Activated T-cell treated with anti-CD3 and anti-CD28 coated beads for 4 hours (primary cell): ENCODE data around the gene SAP25.
"Not testable (repeated sequence)": the region's sequence is repeated elsewhere in the genome, so short reads cannot be mapped to it uniquely, and the experiment has no call there.

ENCODE experiments used
- DNase-seq: peaks from one replicate; pipeline ENCODE4 v3.0.0-alpha.2; 2020

Gene SAP25

GRCh38 chr7:100575206-100575631 is 1.5 kb upstream of the SAP25 start:
- DNase-seq = no peak

- no peak for DNase-seq
Measured at GRCh38 chr7:100574362-100575205, 884 bp upstream of the SAP25 start.

GRCh38 chr7:100572949-100573675 is 588 bp downstream of the SAP25 start:
- no peak for DNase-seq

- no peak for DNase-seq
Measured at GRCh38 chr7:100572281-100572948, 1.3 kb downstream of the SAP25 start.

- DNase-seq = no peak
Measured at GRCh38 chr7:100571829-100572116, 1.9 kb downstream of the SAP25 start.

- no peak for DNase-seq
Measured at GRCh38 chr7:100570954-100571828, 2.5 kb downstream of the SAP25 start.

GRCh38 chr7:100568896-100569844 is 4.5 kb downstream of the SAP25 start:
- DNase-seq = no peak

- no peak for DNase-seq
Measured at GRCh38 chr7:100568176-100568895, 5.4 kb downstream of the SAP25 start.

GRCh38 chr7:100567751-100568175 is 5.9 kb downstream of the SAP25 start:
- no peak for DNase-seq

GRCh38 chr7:100567031-100567730 is 6.5 kb downstream of the SAP25 start:
- no peak for DNase-seq

GRCh38 chr7:100566018-100566531 is 7.6 kb downstream of the SAP25 start:
- no peak for DNase-seq

- no peak for DNase-seq
Measured at GRCh38 chr7:100565133-100565571, 8.5 kb downstream of the SAP25 start.

GRCh38 chr7:100564405-100564804 is 9.3 kb downstream of the SAP25 start:
- DNase-seq = not testable (repeated sequence)

- DNase-seq = peak; percentile 86
Measured at GRCh38 chr7:100563809-100564400, 9.8 kb downstream of the SAP25 start.

GRCh38 chr7:100563100-100563564 is 10.6 kb downstream of the SAP25 start:
- no peak for DNase-seq

- no peak for DNase-seq
Measured at GRCh38 chr7:100562195-100563099, 11.3 kb downstream of the SAP25 start.

- no peak for DNase-seq
Measured at GRCh38 chr7:100561491-100562194, 12.1 kb downstream of the SAP25 start.

- DNase-seq = no peak
Measured at GRCh38 chr7:100559127-100559526, 14.6 kb downstream of the SAP25 start.
